ENCODE measurements around the gene GPRIN3.

The GPRIN3 gene

DNA sequence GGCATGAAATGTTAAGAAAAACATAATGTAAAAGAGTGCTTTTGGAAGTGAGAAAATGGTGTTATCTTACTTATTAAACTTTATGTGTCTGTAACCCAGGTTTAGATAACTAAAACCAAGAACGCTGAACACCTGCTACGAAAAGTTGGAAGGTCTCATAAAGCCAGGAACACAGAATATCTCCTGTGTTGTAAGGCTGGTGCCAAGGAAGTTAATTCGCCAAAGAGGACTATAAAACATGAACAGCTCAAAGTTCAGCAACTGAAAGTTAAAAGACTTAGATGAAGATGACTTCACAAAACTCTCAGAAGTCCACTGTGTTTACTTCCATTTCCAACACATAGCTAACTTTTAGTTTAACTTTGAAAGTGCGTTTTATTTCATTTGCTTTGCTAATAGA lies 54.3 kb downstream of the GPRIN3 start:
- DNase-seq = no peak

DNA sequence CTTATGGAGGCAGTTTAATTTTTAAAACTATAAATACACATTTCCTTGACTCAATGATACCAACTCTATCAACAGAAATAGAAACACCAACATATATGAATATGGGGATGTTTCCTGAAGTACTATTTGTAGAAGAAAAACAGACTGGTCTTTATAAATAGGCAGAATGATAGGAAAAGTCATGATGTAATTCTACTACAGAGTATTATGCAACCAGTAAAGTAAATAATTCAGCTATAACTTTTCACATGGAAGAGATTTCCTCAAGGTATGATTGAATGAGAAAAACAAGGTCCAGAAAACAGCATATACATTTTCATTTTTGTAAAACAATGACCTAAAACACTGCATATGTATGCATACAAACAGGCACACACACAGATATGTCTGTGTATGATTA lies 56.2 kb downstream of the GPRIN3 start:
- DNase-seq = no peak

DNA sequence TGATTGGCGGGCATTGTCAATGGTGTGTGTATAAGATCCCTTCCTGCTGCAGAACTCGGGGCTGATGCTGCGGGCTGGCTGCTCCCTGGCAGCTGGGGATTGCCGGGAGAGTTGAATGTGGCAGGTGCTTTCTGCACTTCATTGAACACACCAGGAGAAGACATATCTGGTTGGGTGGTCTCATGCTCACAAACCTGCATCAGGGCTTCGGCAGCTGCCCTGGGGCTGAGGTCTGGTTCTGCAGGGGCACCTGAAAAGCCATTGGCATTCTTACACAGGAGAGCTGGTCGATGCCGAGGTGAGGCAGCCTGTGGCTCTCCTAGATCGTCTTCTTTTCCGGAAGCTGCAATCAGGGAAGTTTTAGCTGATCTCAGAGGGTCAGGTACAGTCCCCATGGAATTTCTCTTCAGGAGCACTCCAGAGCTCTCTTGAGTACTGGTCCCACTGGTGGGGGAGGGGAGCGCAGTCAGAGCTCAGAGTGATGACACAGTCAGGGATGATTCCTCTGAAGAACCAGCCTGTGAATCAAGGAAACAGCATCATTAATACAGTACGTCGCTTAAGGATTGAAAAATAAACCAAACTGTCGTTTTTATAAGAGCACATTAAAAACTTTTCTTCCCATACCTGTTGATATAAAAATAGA lies 57.8 kb downstream of the GPRIN3 start:
- DNase-seq = no peak

DNA sequence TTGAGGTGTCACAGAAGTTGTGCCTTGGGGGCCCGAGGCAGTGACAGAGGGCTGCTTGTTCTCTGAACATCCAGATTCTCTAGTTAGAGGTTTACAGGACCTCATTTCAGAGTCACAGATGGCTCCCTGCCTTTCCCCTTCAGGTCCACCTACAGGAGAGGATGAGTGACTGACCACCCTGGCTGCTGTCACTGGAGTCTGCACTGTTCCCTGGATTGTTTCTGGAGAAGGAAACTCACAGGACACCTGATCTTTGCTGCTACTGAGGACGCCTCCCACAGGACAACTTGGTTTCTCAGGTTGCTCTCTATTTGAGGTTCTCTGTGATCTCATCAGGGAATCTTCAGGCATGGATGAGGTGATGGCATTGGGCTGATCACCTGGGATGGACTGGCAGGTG lies 58.3 kb downstream of the GPRIN3 start:
- no peak for DNase-seq

DNA sequence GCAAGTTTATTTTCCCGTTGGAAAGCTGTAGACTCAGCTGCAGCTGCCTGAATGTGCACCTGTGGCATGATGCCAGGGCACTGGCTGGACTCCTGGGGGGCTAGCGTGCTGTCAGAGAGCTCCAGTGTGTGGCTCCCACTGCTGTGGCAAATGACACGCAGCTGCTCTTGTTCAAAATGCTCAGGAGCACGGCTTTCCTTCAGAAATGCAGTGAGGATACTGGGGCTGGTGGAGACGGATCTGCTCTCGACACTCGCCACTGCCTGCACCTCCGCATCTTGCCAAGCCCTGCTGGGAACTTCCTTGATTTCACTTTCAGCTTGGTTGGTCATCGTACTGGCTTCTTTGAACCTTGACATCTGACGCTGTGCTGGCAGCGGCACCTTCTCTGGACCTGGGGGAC lies 58.7 kb downstream of the GPRIN3 start:
- DNase-seq = peak in 1 of 2 experiments; percentile 23

DNA sequence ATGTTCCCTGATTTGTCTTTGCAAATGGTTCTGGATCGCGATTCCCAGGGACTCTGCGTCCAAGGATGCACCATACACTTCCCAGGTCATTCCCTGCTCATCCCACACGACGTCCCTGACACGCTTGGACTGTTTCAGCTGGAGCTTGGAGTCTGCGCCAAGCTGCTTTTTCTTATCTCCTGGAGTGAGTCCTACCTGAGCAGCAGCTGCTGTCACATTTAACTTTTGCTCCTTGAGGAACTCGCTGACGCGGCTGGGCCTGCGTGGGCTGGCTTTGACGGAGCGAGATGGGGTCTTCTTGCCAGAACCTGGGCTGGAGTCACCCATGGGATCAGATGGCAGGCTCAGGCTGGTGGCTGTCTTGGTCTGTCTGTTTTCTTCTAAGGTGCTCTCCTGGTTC lies 59.6 kb downstream of the GPRIN3 start:
- no peak for DNase-seq

DNA sequence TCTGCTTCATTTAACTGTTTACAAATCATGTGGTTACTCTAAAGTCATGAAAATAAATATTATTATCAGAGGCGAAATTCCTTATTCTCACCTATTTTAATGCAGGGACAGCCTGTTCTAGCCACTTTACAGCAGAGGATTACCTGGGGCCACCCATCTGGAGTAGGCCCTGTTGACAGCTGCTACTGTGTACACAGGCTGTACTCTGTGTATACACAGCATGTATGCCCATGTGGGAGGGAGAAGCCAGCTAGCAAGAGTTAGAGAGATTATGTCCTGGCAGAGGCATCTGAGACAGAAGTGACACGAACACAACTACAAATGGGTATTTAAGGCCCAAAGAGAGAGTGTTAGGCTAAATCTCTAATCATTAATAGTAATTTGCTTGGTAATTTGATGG lies 62.1 kb downstream of the GPRIN3 start:
- peak in 1 of 2 experiments; percentile 55 for DNase-seq

DNA sequence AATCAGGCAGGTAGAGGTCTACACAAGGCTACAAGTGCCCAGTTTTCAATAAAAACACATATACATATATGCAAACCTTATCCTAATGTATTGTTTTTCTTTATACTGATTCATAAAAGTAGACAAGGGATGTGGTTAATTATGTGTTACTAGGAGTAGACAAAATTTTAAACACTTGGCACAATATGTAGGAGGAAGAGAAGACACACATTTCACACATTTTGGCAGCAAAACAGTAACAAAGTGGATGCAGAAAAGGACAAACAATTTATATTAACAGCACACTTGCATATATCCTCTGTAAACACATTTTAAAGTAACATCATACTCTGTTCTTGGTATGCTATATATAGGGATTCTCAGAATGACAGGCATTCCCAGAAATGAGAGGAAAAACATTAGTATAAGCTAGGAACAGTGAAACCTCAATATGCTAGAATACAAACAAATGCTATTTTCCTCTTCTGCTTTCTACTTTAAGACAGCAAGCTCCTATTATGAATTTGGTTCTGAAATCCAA lies 63.8 kb downstream of the GPRIN3 start:
- no peak for DNase-seq

DNA sequence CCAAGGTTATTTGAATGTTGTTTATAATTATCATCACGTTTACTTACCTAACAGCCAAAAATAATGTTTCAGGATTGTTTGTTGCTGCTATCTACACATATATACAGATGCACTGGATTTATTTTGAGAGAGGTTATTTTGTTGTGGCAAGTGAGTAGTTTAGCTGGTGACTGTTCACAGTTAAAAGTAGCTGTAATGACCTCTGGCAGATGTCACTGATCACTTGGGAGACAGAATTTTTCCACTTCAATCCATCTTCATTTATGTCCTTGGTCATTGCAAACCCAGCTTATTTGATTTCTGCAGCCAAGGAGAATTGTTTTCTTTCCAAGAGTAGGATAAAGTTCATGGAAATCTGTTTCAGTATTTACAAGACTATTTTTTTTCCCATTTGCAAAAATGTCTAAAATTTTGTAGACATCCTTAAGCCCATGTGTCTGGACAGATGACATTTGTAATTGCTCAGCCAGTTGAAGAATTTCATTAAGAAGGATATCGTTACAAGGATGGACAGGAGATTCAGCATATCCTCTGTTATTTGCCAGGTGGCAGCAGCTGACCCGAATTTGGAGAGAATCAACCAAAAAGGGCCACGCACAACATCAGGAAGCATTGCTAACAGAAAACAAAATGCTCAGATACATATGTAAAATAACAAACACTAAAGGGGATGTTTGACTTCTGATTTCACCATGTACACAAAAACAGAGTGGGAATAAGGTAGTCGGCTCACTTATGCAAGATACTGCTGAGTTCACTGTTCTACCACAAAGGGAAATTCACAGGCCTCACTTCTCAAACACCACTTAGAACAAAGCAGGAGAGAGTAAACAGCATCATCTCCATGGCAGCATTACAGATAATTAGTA lies 64.5 kb downstream of the GPRIN3 start:
- DNase-seq = peak in 1 of 2 experiments; percentile 18

DNA sequence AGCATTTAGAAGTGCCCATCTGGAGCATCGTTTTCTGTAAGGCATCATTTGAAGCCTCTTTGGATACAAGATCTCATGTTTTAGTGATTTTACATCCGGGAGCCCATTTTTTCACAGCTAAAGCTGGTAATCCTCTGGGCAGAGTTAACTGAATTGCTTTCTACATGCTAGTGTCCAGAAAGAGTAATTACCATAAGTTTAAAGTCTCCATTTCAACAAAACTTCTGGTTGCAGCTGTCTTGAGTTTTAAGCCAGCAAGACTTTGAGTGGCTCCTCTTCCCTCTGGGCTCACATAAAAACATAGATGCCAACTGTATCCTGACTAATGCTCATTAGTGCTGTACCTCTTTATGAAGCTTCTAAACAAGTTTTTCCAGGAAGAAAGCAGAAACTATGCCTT lies 65.4 kb downstream of the GPRIN3 start:
- DNase-seq = no peak

DNA sequence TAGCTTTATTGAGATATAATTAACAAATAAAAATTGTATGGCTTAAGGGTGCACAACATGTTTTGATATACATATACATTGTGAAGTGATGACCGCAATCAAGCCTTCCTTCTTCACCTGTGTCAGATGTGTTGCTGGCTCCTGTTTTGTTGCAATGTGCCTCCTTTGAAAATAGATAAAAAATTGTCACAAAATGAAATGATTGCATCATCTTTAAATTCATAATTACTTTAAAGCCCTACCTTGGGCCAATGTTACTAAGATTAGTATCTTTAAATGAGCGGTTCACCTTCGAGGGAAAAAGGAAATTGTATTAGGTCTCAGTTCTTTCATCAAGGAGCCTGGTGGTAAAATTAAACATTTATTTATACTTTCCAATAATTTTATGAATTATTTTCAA lies 77.3 kb downstream of the GPRIN3 start:
- no peak for DNase-seq

DNA sequence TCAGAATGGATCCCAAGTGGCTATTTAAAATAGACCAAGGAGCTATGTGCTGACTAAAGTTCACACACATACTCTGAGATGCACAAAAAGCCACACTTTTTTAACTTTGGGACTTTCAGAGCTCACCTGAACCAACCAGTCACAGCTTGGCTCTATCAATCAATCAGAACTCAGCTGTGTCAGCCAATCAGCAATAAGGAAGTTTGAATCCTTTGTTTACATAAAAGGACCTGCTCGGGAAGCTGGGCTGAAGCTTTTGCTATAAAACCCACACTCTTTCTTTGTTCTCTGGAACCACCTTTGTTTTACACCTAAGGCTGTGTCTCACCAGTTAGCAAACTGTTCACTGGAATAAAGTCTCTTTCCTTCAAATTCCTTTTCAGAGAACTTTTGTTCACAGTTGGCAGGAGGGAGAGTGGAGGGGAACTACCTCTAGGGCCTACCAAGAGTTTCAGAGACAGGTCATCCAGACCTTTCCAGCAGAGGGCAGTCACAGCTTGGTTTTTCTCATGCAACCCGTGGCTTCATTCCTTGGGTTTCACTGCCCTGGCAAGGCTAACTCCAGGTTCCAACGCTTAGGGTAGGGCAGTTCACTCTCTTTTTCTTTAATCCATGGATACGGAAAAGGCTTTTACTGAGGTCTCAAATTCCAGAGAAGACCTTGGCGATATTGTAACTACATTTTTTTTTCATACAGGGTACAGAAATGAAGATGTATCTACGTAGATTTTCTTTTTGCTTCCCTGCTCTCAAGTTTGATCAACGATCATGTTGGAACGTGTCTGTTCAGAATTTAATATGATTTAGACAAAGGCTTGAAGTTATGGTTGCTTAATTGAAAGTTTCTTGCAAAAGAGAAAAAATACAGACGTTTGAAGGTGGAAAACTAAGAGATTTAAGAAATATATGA lies 80.7 kb downstream of the GPRIN3 start:
- DNase-seq = peak; percentile 62 to 85

DNA sequence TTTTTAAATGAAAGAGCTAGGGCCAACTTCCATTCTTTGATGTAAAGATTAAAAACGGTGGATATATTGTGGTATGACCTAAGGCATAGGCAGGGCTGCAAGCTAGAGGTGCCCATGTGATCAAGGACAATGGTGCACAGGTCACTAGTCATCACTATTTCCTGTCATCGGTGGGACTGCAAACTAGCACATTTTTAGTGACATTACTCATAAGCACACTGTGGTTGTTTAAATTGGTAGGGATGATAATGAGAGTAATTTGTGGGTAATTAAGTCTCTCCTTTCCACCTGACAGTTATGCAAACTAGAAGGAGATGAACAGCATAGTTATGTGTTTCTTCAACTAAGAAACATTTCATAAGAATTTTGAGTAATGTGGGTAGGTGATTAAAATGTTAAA lies 85.4 kb downstream of the GPRIN3 start:
- no peak for DNase-seq

DNA sequence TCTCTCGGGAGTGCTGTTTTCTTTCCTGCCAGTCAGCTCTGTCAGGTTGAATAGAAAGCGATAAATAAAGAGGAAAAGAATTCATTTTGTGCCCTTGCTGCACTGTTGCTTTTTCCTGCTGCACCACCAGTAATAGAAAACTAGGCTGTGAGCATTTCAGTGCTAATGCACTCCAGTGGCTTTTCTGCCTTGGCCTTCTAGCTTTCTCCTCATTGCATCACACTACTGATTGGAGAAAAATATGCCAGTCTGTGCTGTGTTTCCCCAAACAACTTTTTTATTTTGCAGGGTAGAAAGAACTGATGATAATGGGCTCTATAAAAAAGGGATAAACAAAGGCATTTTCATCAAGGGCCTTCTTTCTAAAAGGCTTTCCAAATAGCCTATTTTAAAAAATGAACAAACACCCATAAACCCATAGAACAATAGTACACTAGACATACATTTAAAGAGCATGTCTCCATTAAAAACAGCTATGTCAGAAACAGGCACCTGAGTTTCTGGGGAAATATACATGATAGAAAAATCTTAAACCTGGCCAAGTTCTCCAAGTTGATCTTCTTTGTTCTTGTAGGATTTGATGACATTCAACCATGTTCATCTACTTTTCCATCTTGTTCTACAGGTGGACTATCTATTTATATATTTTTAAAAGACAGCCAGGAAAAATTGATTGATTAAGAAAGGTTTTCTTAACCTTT lies 86.3 kb downstream of the GPRIN3 start:
- DNase-seq = no peak

DNA sequence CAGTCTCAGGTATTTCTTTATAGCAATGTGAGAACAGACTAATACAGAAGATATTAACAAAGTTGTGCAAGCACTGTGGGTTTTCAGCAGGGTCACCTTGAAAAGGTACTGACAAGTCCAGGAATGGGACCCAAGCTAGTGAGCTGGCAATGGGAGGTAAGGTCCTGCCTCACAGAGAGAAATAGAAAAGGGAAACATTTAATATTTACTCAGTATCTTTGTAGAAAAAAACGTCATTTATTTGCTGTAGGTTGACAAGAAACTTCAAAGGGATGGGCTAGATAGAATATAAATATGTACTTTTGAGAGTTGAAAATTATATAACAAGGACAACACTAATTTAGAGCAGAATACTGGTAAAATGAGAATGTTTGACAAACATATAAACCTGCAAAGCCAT lies 89.0 kb downstream of the GPRIN3 start:
- DNase-seq = no peak

DNA sequence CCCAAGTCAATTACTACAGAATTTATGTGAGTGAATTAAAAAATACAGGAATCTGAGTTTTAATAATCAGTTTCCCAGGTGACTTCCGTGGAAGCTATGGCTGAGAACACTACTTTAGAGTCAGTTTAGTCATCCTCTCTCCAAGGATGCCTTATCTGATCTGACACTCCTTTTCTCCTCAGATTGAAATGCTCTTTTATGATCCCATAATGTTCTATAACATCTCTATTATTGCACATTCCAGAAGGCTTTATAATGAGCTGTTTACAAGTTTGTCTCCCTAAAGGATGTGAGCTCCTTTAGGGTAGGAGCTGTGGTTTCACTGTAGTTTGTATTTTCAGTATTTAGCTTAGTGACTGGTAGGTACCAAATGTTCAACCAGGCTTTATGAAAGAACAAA lies 90.0 kb downstream of the GPRIN3 start:
- no peak for DNase-seq

DNA sequence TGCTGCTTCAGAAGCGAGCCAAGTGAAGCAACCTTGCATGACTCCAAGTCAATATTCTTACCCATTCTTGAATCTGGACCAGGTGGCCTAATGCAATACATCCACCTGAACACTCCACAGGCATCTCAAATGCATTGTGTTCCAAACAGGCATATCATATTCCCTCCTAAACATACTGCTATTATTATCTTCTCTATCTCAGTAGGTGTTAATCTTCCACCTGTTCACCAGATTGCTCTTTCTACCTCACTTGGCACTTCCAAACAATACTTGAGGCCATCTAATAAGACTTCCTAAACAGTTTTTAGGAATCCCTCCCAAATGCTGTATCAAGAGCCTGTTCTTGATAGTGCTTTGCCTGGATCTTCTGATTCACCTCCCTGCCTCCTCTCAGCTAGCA lies 90.7 kb downstream of the GPRIN3 start:
- DNase-seq = no peak

DNA sequence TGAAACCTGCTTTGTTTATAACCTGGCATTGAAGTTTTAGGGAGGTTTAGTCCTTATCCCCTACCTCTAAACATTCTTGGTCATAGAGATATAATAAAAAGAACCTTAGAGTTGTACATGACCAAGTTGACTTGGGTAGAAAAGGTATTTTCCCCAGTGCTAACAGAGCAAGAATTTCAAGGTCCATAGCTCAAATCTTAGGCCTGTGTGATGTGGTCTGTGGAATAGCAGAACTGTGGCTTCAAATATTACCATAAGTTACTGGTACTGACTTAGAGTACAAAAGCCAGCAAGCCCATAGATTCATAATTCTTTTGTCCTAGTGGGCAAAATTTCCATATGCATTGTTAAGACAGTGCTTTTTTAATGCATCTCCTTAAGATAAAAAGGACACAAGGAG lies 91.2 kb downstream of the GPRIN3 start:
- DNase-seq = no peak

DNA sequence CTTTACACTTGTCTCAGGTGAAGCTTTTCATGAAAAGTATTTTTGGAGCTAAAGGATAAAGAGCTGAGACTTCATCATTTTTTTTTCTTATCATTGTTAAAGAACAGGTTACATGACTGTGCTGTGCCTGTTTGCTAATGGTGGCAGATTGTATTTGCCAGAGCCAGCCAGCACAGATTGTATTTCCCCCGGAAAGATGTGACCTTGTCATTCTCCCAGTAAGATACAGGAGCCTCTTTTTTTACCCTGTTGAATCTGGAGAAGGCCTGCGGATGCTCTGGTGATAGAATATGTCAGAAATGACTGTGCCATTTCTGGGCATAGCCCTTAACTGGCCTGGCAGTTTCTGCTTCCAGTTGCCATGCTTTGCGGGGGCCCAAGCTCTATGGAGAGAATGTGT lies 91.9 kb downstream of the GPRIN3 start:
- no peak for DNase-seq

DNA sequence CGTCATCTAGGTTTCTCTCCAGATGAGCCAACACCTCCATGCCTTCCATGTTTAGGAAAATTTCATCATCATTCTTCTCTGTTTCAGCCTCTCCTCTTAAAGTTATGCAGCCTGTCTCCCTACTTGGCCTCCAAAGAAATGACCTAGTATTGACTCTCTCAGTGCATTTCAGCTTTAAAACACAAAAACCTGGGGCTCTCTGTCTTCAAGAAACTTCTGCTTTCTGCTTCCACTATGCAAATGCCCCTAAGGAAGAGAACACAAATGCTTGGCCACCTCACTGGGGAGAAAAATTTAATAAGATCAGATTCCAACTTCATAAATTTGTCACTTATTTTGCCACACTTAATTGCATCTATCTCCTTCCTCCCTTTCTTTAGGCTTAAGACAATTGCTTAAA lies 93.3 kb downstream of the GPRIN3 start:
- DNase-seq = no peak

DNA sequence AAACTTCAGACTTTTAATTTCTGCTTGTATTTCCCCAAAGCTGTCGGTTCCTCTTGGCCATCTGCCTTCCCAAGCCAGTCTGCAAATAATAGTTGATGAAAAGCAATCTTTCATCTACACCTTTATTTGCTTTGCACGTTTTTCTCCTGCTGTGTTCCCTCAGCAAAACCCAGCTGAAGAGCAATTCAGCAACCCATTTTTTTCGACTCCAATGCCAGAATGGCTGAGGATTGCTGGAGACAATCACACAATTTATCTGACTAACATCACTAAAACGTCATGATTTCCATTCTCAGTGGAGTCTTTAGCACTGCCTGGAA lies 94.3 kb downstream of the GPRIN3 start:
- DNase-seq = no peak

DNA sequence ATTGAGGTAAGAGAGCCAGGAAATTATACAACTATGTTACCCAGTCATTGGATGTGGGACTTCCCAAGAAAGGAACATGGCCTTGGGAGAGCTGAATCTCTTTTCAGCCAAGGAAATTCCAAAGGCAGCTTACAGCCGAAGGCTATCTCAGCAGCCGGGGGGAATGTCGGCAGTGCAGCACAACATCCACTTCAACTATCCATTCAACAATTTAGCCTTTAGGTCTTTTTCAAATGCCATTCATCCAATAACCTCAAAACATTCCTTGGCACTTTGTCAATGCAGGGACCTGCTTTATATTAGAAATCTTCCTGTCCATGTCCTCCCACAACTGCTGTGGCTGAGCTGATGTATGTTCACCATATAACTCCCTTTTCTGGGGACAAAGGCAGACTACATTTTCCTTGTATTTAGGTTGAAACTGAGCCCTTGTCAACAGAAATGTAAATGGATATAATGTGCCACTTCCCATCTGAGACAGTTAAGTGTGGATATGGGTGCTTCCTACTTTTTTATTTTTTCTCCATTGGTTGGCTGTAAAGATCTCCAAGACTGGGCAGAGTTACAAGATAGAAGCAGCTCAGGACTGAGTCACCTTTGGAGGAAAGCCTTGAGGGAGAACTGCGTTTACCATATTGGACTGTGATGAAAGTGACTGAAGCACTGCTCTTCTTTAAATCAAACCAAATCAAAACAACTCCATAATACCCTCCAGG lies 94.8 kb downstream of the GPRIN3 start:
- DNase-seq = no peak
